Embryonic facial prominence (tissue), 1 donor: ENCODE results near the gene SNX3.
"Not testable (repeated sequence)": the region's sequence is repeated elsewhere in the genome, so short reads cannot be mapped to it uniquely, and the experiment has no call there.

ENCODE experiments used
- DNase-seq: peaks from one replicate; pipeline ENCODE4 v3.0.0-alpha.2; 2016; ENCODE audit errors: extremely low spot score

The SNX3 gene

DNA sequence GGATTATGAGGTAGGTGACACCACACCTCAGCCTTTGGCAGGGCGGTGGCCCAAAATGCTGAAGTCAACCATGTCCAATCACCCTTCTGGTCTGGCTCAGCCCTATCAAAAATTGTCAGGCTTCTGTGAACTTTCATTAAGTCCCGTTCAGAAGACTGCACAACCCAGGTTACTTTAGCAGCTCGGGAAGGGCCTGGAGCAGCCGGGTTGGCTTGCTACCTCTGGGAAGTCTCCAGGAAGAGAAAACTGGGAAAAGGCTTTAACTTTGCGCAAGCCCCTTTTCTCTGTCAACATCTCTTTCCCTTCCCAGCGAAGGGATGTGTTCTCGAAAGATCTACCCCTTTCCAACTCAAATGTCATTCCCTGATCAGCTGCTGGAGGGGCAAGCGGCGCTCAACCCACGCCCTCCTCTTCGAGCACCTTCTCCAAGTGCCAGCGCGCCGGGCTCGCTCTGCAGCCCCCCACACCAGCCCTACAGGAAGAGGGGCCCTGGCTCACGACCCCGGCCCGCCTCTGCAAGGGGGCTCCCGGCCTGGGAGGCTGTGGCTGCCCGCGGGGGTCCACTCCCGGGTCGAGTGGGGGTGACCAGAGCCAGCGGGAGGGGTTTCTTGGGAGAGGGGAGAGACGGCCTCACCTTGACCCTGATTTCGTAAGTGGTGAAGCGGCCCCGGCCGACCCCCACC, 573 bp downstream of the SNX3 start:
- no peak for DNase-seq

DNA sequence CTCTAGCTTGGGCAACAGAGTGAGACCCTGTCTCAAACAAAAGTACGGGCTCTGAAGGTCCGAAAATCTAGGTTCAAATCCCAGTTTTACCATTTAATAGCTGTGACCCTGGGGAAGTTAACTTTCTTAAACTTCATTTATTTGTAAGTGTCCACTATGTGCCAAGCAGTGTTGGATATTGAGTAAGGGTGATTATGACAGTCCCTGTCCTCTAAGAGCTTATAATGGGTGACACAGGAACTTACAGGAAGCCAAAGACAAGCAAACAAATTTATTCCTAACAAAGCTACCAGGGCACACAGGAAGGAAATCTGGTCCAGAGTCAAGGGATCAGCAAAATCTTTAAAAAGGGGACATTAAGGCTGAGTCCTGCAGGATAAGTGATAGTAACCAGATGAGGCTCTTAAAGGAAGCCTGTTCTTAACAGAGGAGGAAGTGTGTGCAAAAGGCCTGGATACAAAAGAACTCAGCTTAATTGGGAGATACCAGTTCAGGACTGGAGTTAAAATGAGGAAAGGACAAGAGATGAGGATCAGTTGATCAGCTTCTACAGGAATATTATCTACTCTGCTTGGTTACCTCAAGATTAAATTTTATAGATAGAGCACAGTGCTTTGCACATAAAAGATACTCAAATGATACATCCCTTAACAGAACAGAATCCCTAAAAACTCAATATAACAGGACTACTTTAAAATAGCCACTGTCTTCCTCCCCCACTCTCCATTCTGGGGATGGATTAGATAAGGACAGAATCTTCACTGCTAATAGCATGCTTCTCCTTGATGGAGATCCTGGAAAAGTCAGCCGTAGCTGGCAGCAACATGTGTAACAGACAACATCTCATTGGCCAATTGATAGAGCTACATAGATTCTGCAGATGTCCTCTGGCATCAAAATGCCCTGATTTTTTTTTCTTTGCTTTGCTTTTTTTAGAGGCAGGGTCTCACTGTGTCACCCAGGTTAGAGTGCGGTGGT, 6.1 kb downstream of the SNX3 start:
- DNase-seq = no peak

DNA sequence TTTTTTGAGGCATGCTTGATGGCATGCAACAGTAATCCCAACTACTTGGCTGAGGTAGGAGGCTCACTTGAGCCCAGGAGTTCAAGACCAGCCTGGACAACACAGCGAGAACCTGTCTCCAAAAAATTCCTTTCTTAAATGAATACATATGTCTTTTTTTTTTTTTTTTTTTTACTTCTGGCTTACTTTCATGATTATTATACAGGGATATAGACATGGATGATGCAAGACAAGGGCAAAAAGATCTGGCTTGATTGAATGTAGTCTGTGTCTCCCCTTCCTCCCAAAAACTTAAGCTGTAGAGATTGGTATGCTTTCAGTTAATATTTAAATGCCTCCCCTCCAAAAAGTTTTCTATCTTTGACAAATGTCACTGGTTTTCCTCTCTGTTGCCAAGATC, 7.6 kb downstream of the SNX3 start:
- DNase-seq = no peak

DNA sequence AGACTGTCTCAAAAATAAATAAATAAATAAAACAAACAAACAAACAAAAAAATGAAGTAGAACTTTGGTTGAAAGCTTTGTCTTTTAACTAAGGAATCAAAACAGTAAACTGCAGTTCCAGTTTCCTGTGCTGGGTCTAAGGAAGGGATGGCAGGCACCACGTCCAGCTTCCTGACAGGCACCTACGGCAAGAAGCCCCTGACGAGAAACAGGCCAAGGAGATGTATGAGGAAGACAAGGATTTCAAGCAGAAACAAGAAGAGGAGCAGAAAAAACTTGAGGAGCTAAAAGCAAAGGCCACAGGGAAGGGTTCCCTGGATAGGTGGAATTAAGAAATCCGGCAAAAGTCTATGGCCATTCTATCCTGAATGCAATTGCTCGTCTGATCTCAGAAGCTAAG, 8.8 kb downstream of the SNX3 start:
- no peak for DNase-seq

DNA sequence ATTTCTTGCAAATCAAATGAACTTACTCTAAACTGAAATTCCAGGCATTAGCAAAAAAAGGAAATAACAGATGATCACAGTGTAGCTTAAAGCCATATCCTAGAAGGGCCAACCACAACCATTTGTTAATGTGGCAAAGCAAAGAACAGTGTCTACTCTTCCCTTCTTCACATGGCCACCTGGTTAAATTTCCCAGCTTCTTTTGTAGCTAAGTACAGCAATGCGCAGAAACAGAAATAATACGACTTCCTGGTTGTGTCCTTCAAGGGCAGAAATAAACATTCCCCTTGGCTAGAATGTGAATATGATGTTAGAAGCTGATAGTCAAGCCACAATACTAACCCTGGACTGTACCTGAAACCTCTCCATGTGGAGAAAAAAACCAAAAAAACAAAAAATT, 9.6 kb downstream of the SNX3 start:
- no peak for DNase-seq

DNA sequence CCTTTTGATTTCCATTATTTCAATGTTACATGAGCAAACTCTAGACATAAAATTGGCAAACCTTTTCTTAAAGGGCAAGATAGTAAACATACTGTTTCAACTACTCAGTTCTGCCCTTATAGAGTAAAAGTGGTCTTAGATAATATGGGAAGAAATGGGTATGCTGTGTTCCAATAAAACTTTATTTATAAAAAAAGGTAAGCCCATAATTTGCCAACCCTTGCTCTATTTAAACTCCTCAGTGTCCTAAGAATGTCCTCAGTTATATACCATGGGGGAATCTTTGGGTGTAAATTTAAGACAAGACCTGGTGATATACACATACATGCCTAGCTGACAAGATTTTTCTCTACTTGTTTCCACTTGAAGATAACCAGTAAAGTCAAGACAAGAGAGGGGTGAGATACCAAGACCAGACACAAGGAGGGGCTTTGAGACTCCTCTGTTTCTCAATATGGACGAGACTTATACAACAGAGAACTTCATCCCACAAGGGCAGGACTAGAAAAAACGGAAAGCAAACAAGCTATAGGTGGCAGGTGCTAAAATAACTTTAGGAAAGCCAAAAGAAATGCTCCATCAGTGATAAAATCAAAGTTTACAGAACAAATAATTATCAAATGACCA, 10.5 kb downstream of the SNX3 start:
- DNase-seq = no peak

DNA sequence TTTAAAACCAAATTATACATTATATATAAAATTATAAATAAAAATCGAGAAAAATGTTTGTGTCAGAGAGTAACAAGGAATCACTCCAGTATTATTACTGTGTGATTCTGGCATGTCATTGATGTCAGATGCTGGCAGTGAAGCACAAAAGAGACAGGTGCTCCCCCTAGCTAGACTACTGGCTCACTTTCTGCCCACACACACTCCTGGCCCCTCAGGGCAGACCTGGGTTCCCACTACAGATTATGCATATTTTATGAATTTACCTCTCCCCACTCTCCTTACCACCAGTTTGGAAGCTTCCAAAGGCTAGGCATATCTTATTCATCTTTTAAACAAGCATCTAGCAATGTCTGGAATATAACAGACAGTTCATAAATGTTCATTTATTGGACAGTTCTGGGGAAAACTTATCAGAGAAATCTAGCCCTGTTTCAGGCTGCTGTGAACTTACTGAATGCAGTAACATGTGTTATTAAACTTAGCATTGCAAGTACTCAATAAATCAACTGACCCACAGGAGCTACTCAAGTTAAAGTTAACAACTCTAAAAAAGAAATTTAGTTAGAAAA, 12.8 kb downstream of the SNX3 start:
- no peak for DNase-seq

DNA sequence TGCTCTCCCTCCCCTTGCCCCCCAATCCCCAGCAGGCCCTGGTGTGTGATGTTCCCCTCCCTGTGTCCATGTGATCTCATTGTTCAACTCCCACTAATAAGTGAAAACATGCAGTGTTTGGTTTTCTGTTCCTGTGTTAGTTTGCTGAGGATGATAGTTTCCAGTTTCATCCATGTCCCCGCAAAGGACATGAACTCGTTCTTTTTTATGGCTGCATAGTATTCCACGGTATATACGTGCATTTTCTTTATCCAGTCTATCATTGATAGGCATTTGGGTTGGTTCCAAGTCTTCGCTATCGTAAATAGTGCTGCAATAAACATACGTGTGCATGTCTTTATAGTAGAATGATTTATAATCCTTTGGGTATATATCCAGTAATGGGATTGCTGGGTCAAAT, 15.7 kb downstream of the SNX3 start:
- not testable (repeated sequence) for DNase-seq

DNA sequence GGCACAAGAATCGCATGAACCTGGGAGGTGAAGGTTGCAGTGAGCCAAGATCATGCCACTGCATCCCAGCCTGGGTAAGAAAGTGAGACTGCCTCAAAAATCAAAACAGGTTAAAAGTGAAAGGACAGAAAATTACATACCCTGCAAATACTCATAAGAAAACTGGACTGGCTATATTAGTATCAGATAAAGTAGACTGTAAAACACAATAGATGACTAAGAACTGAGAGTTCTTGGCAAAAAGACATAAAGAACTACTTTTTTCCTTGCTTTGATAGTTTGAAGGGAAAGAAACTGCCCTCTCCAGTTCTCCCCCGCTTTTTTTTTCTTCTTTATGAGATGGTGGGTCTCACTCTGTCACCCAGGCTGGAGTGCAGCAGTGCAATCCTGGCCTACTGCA, 17.0 kb downstream of the SNX3 start:
- DNase-seq = no peak

DNA sequence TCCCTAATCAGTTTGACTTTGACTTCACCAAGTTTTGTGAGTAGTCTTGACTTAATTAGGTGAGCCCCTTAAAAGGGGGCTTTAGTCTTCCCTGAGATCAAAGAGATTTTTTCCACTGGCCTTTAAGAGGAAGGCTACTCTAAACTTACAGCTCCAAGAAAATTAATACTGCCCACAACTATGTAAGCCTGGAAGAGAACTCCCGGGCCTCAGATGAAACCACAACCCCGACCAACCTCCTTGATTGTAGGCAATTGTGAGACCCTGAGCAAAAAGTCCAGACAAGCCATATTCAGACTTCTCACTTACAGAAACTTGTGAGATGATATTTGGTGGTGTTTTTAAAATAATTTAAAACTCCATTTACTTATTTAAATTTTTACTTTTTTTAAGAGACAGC, 18.1 kb downstream of the SNX3 start:
- no peak for DNase-seq

DNA sequence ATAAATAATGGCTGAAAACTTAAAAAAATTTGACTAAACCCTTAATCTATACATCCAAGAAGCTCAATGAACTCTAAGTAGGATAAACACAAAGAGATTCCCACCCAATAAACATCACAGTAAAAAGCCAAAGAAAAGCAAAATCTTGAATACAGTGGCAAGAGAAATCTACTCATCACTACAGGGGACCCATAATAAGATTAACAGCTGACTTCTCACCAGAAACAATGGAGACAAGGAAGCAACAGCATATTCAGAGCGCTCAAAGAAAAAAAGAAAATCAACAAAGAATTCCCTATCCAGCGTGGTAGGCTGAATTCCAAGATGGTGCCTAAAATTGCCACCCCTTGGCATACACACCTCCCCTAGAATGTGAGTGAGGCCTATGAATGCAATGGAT, 18.6 kb downstream of the SNX3 start:
- no peak for DNase-seq

DNA sequence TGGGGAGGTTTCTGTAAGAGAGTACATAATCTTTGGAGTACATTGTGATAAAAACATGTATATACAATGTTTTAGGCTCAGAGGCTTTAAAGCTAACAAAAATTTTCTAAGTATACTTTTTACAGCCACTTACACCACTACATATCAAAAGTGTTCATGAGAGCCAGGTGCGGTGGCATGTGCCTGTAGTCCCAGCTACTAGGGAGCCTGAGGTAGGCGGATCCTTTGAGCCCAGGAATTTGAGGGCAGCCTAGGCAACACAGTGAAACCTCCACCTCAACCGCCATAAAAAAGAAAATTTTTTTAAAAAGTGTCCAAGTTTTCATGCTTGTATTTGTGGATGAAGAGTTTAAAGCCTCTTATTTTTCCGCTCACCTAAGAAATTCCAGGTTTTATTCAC, 22.5 kb downstream of the SNX3 start:
- DNase-seq = no peak

DNA sequence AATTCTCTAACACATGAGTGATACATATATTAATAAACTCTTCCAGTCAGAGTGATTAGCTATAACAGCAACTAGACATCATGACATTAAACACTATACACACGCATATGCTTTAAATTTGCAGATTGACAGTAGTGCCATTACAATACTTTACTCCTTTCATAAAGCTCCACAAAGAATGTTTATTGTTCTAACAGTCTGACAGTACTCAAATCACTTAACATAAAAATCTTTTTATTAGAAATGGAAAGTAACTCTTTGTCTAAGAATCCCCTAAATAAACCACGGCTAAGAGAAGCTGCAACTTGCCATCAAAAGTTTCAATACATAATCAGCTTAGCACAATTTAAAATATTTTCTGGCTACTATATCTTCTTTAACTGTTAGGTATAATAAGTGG, 24.0 kb downstream of the SNX3 start:
- no peak for DNase-seq

DNA sequence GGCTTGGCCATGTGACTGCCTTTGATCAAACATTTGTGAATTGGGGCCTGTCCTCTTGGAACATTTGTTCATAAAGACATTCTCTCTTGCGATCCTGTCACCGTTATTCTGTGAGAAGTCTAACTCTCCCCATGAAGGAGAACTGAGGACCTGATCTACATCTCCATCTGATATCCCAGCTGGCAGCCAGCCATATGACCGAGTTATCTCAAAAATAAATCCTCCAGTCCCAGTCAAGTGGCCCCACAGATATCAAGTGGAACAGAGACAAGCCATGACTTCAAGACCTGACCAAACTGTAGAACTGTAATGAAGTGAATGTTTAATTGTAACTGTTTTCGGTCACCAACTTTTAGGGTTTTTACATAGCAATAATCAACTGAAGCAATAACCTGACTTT, 25.7 kb downstream of the SNX3 start:
- no peak for DNase-seq

DNA sequence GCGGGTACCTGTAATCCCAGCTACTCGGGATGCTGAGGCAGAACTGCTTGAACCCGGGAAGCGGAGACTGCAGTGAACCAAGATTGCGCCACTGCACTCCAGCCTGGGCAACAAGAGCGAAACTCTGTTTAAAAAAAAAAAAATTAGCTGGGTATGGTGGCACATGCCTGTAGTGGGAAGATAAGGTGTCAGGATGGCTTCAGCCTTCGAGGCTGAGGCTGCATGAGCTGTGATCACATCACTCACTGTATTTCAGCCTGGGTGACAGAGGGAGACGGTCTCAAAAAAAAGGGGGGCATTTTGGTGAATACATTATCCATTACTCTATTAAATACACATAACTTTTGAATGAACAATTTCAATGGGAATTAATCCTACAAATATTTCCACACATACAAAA, 32.4 kb downstream of the SNX3 start:
- no peak for DNase-seq

DNA sequence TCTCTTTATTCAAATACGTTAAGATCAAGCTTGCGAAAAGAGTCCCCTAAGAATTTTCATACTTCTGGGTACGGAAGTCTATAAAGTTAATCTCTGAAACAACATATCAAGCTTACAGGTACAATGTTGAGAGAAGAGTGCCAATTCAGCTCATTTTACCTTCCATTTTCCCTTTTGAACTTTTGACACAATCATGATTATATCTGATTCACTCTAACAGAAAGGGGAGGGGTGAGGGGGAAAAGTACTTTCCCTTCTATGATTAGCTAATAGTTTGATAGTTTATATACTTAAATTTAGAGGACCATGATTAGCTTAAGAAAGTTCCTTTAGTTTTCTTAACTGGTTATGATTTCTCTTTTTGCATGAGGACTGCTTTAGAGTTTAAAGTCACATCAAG, 33.5 kb downstream of the SNX3 start:
- no peak for DNase-seq

DNA sequence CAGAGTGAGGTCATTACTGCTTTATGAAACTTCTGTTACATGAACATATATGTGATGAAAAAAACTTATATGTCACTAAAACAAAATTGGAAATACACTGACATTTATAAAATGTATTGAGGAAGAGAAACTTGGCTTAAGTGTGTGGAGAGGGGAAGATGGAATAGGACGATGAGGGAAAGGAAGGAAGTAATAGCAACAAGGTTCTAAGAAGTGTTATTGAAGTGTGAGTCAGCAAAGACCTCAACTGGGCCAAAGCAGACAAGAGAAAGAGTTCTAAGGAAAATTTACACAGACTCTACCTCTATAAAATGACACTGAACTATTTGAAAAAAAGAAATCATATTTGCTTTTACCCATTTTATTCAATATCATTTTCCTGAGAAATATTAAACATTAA, 38.3 kb downstream of the SNX3 start:
- no peak for DNase-seq

DNA sequence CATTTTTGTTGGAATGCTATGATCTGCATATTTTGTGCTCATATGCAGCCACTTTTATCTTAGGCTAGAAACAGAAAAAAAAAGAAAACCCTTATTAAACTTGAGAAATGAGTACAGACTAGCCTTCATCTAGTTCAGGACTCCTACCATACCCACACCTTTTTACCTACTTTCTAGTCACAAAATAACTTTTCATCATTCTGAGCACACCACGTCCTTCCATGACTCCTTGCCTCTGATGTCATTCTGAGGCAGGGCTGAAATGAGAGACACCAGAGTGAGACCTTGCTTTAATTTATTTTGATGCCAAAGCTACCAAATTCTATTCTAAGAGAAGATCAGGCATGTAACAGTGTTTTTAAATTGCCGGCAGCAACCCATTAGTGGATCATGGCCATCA, 38.8 kb downstream of the SNX3 start:
- DNase-seq = no peak

DNA sequence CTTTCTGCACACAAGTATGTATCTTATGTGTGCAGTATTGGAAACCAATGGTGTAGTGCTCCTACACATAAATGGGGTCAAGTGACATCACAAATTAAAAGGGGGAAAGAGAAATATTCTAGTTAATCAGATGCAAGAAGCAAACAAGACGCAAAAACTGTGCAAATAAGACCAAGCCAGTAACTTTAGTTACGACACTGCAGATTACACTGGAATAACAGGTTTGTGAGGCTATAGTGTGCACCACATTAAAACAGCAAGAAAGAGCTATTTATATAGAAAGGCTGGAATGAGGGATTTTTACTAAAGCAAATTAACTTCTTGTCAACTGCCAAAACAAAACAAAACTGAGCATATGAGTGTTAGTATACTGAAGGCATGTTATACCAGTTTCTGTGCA, 49.2 kb downstream of the SNX3 start:
- no peak for DNase-seq

DNA sequence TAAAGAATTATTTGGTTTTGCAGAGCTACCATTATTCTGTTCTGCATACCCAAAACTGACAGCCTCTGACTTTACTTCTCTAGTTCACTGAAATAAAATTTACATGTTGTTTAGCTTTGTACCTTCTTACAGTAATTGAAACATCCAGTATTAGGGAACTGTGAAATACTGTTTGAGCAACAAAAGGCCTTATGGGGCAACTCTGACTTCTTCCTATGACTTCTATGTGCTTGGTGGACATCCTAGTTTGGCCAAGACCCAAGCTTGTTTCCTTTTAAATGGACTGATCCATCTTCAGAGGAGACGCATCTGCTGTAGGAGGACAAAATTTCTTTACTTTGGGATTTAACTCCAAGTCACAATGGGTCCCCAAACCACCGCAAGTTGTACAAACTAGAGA, 50.3 kb downstream of the SNX3 start:
- no peak for DNase-seq

DNA sequence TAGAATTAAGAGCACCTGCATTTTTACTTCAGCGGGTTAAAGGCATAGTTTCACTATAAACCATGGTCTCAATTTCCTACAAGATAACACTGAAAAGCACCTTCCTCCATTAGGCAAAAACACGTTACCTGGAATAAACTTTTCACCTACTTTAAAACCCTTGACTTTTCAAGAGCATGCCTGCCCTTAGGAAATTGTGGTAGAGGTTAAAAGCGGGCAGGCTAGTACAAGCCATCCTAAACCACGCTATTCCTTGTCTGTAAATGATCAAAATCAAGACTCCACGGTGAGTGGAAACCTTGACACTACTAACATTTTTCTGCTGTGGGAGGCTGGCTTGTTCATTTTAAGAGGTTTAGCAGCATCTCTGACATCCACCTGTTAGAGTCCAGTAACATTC, 51.1 kb downstream of the SNX3 start:
- no peak for DNase-seq

DNA sequence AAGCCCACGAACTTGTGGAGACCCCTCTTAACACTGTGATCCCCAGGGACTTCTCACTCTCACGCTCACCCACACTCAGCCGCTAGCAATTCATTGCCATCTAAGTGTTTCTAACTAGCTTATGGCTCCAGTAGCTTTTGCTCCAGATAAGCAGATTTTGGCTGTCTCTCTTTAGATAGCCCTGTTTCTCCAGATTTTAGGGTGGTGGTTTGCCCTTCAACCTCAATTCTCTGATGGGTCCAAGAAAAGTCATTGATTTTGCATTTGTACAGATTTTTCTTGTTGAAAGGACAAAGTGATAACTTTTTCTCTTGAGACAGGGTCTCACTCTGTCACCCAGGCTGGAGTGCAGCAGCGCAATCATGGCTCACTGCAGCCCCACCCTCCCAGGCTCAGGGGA, 53.8 kb downstream of the SNX3 start:
- no peak for DNase-seq
